Measurements from ENCODE around the gene DLG2.

The DLG2 gene

GRCh38 chr11:83784419-83784818 is 1842.7 kb downstream of the DLG2 start:
- TF ChIP-seq EZH2 (IDR thresholded peaks at IDR 0.05; ENCODE audit: borderline replicate concordance, low read length), result no peak
- TF ChIP-seq, protein P1, sequence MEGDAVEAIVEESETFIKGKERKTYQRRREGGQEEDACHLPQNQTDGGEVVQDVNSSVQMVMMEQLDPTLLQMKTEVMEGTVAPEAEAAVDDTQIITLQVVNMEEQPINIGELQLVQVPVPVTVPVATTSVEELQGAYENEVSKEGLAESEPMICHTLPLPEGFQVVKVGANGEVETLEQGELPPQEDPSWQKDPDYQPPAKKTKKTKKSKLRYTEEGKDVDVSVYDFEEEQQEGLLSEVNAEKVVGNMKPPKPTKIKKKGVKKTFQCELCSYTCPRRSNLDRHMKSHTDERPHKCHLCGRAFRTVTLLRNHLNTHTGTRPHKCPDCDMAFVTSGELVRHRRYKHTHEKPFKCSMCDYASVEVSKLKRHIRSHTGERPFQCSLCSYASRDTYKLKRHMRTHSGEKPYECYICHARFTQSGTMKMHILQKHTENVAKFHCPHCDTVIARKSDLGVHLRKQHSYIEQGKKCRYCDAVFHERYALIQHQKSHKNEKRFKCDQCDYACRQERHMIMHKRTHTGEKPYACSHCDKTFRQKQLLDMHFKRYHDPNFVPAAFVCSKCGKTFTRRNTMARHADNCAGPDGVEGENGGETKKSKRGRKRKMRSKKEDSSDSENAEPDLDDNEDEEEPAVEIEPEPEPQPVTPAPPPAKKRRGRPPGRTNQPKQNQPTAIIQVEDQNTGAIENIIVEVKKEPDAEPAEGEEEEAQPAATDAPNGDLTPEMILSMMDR (IDR thresholded peaks at IDR 0.05; ENCODE audit: low read length), result no peak
- H4K20me1 ChIP-seq (ENCODE audit: insufficient read depth, low read length), result no peaks in the 10 kb centered on the region

DNA sequence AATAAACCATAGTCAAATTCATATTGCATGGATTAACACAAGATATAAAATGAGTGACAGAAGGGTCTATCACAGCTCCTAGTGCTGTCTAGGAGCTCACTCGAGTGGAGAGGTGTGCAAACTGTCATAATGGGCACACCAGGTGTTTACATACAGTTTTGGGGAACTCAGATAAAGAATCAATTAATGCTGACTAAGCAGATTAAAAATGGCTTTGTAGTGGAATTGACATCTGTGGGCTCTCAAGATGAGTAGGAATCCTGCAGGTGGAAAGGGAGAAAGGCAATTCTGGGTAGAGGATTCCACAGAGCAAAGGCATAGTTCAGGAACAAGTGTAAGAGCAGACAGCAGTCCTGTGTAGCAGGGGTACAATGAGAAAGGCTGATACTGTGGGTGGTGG is 1844.8 kb downstream of the DLG2 start:
- H3K4me2 ChIP-seq (ENCODE audit: low read length), result no peak overlapping the region
- H3K4me3 ChIP-seq (ENCODE audit: low read depth, low read length, poor library complexity, severe bottlenecking), result no peak overlapping the region
- no peaks in the 10 kb centered on the region for H3K27me3 ChIP-seq (ENCODE audit: insufficient read depth, low read length)
- H4K20me1 ChIP-seq (ENCODE audit: insufficient read depth, low read length), result no peaks in the 10 kb centered on the region
- no peaks in the 10 kb centered on the region for H3K9me3 ChIP-seq (ENCODE audit: low read length)
- no peaks in the 10 kb centered on the region for H3K79me2 ChIP-seq (ENCODE audit: insufficient read depth, low read length)
- TF ChIP-seq, protein P1 (IDR thresholded peaks at IDR 0.05; ENCODE audit: low read length), result no peak
- TF ChIP-seq EZH2 (IDR thresholded peaks at IDR 0.05; ENCODE audit: borderline replicate concordance, low read length), result no peak
- no peaks in the 10 kb centered on the region for H3K36me3 ChIP-seq (ENCODE audit: insufficient read depth, low read length)
- H3F3A ChIP-seq (ENCODE audit: insufficient read depth, low read length), result no peaks in the 10 kb centered on the region
- no peaks in the 10 kb centered on the region for H3K9me2 ChIP-seq (ENCODE audit: low read depth, low read length)
- H3K27ac ChIP-seq (ENCODE audit: low read depth, low read length, poor library complexity, severe bottlenecking), result no peak overlapping the region
- no peaks in the 10 kb centered on the region for H3K4me1 ChIP-seq (ENCODE audit: insufficient read depth, low read length, severe bottlenecking)
- H2AFZ ChIP-seq (ENCODE audit: low read length), result no peak overlapping the region
- no peak overlapping the region for H3K9ac ChIP-seq (ENCODE audit: low read length)

More at GRCh38 chr11:83784419-83784818, 1842.7 kb downstream of the DLG2 start:
- Histone ChIP-seq H3K27me3 (ENCODE audit: insufficient read depth, low read length) (no peaks in the 10 kb centered on the region), H3K79me2 (ENCODE audit: insufficient read depth, low read length) (no peaks in the 10 kb centered on the region), H3K9me2 (ENCODE audit: low read depth, low read length) (no peaks in the 10 kb centered on the region), H2AFZ (ENCODE audit: low read length) (no peak overlapping the region), H3K27ac (ENCODE audit: low read depth, low read length, poor library complexity, severe bottlenecking) (no peak overlapping the region), H3K4me1 (ENCODE audit: insufficient read depth, low read length, severe bottlenecking) (no peaks in the 10 kb centered on the region), H3K9me3 (ENCODE audit: low read length) (no peaks in the 10 kb centered on the region), H3K4me3 (ENCODE audit: low read depth, low read length, poor library complexity, severe bottlenecking) (no peak overlapping the region), H3K9ac (ENCODE audit: low read length) (no peak overlapping the region), H3K4me2 (ENCODE audit: low read length) (no peak overlapping the region), H3K36me3 (ENCODE audit: insufficient read depth, low read length) (no peaks in the 10 kb centered on the region), H3F3A (ENCODE audit: insufficient read depth, low read length) (no peaks in the 10 kb centered on the region)

- Histone ChIP-seq H3K4me1 (ENCODE audit: insufficient read depth, low read length, severe bottlenecking) (no peaks in the 10 kb centered on the region), H3K79me2 (ENCODE audit: insufficient read depth, low read length) (no peaks in the 10 kb centered on the region), H3K9me3 (ENCODE audit: low read length) (no peaks in the 10 kb centered on the region), H3K4me2 (ENCODE audit: low read length) (no peak overlapping the region), H3K9ac (ENCODE audit: low read length) (no peak overlapping the region), H2AFZ (ENCODE audit: low read length) (no peak overlapping the region), H3K27ac (ENCODE audit: low read depth, low read length, poor library complexity, severe bottlenecking) (no peak overlapping the region), H3F3A (ENCODE audit: insufficient read depth, low read length) (no peaks in the 10 kb centered on the region), H4K20me1 (ENCODE audit: insufficient read depth, low read length) (no peaks in the 10 kb centered on the region), H3K9me2 (ENCODE audit: low read depth, low read length) (no peaks in the 10 kb centered on the region), H3K4me3 (ENCODE audit: low read depth, low read length, poor library complexity, severe bottlenecking) (no peak overlapping the region), H3K36me3 (ENCODE audit: insufficient read depth, low read length) (no peaks in the 10 kb centered on the region), H3K27me3 (ENCODE audit: insufficient read depth, low read length) (no peaks in the 10 kb centered on the region)
- TF ChIP-seq EZH2 (IDR thresholded peaks at IDR 0.05; ENCODE audit: borderline replicate concordance, low read length), result no peak
- TF ChIP-seq, protein P1 (IDR thresholded peaks at IDR 0.05; ENCODE audit: low read length), result no peak
These were observed 1847.3 kb downstream of the DLG2 start for GRCh38 chr11:83779876-83780275.

Data from OCI-LY1 (cell line).